MM.1S (cell line): ENCODE data around the gene CACNA2D1.

ENCODE experiments used
- EZH2 ChIP-seq: fragments of 300-600 bp; sonication (generic); optimal IDR thresholded peaks from 2 replicates; pipeline ENCODE3; 2017; ENCODE audit warnings: low read depth, mild to moderate bottlenecking, antibody characterized with exemption, low read length, mixed read lengths
- EZH2phosphoT487 ChIP-seq: fragments of 300-600 bp; sonication (generic); IDR thresholded peaks from 2 replicates; pipeline ENCODE4 v1.6.1; 2018; ENCODE audit warnings: antibody characterized with exemption, low read length
- TF ChIP-seq, protein P1 (sequence below): fragments of 300-600 bp; sonication (generic); IDR thresholded peaks from 2 replicates; pipeline ENCODE4 v1.5.1; 2016; ENCODE audit warnings: antibody characterized with exemption, low read length, mixed read lengths

DNA sequence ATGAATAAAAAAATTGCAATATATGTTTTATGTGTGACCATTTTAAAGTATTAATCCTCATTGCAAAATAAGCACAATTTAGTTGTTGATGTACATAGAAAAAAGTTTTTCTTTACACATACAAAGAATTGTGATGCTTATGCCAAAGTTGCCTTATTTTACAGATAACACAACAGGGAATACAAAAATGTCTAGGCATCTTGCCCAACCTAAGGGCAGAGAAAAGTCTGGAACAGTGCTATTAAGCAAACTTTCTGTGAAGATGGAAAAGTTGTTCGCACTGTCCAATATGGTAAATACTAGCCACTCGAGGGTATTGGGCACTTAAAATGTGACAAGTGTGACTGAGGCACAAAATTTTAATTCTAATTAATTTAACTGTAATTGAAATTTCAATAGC lies 483.6 kb downstream of the CACNA2D1 start:
- no peak for TF ChIP-seq EZH2
- TF ChIP-seq, protein P1, sequence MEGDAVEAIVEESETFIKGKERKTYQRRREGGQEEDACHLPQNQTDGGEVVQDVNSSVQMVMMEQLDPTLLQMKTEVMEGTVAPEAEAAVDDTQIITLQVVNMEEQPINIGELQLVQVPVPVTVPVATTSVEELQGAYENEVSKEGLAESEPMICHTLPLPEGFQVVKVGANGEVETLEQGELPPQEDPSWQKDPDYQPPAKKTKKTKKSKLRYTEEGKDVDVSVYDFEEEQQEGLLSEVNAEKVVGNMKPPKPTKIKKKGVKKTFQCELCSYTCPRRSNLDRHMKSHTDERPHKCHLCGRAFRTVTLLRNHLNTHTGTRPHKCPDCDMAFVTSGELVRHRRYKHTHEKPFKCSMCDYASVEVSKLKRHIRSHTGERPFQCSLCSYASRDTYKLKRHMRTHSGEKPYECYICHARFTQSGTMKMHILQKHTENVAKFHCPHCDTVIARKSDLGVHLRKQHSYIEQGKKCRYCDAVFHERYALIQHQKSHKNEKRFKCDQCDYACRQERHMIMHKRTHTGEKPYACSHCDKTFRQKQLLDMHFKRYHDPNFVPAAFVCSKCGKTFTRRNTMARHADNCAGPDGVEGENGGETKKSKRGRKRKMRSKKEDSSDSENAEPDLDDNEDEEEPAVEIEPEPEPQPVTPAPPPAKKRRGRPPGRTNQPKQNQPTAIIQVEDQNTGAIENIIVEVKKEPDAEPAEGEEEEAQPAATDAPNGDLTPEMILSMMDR, result no peak
- no peak for TF ChIP-seq EZH2phosphoT487
